NOMO-1 (cell line): ENCODE measurements around the gene ROCK2.
"Not testable (repeated sequence)": the region's sequence is repeated elsewhere in the genome, so short reads cannot be mapped to it uniquely, and the experiment has no call there.

ENCODE experiments used
- DNase-seq, 2 experiments: peaks; one replicate each; lab custom pipeline; 2025; ENCODE audit not compliant: unreplicated experiment in 2 of 2; lab: John Stamatoyannopoulos, UW

Gene ROCK2

GRCh38 chr2:11280713-11281112, 63.7 kb downstream of the ROCK2 start:
- no peak for DNase-seq

GRCh38 chr2:11279398-11279797, 65.0 kb downstream of the ROCK2 start:
- no peak for DNase-seq

GRCh38 chr2:11278219-11278618, 66.2 kb downstream of the ROCK2 start:
- no peak for DNase-seq

- no peak for DNase-seq
These were observed 68.5 kb downstream of the ROCK2 start for GRCh38 chr2:11275910-11276309.

GRCh38 chr2:11270891-11271290, 73.5 kb downstream of the ROCK2 start:
- peak; percentile 56 to 75 for DNase-seq

- DNase-seq = no peak
These were observed 76.5 kb downstream of the ROCK2 start for GRCh38 chr2:11267931-11268330.

GRCh38 chr2:11264818-11265217, 79.6 kb downstream of the ROCK2 start:
- DNase-seq = no peak

- DNase-seq = no peak
These were observed 80.4 kb downstream of the ROCK2 start for GRCh38 chr2:11264007-11264406.

GRCh38 chr2:11263177-11263576, 81.3 kb downstream of the ROCK2 start:
- no peak for DNase-seq

GRCh38 chr2:11262438-11262837, 82.0 kb downstream of the ROCK2 start:
- not testable (repeated sequence) for DNase-seq

GRCh38 chr2:11261564-11261963, 82.9 kb downstream of the ROCK2 start:
- not testable (repeated sequence) for DNase-seq

- no peak for DNase-seq
These were observed 83.5 kb downstream of the ROCK2 start for GRCh38 chr2:11260979-11261378.

GRCh38 chr2:11257964-11258363, 86.5 kb downstream of the ROCK2 start:
- no peak for DNase-seq

GRCh38 chr2:11257078-11257477, 87.4 kb downstream of the ROCK2 start:
- no peak for DNase-seq

GRCh38 chr2:11256166-11256565, 88.3 kb downstream of the ROCK2 start:
- no peak for DNase-seq

GRCh38 chr2:11254100-11254536, 90.3 kb downstream of the ROCK2 start:
- no peak for DNase-seq

GRCh38 chr2:11252458-11252857, 92.0 kb downstream of the ROCK2 start:
- DNase-seq = not testable (repeated sequence)

GRCh38 chr2:11250400-11251196, 93.8 kb downstream of the ROCK2 start:
- no peak for DNase-seq

- no peak for DNase-seq
These were observed 99.1 kb downstream of the ROCK2 start for GRCh38 chr2:11245322-11245721.

- no peak for DNase-seq
These were observed 100.2 kb downstream of the ROCK2 start for GRCh38 chr2:11244091-11244826.

GRCh38 chr2:11243512-11243911, 100.9 kb downstream of the ROCK2 start:
- no peak for DNase-seq

- DNase-seq = no peak
These were observed 101.8 kb downstream of the ROCK2 start for GRCh38 chr2:11242542-11243174.
